HT-29 (cell line): ENCODE results near the gene TACO1. TPM values are rescaled to one million over a fixed set of nuclear protein-coding genes. Genes with fewer than 3 reads are reported as not detected.

Experiments used
- DNase-seq: peaks from one replicate; pipeline ENCODE4 v3.0.0-alpha.2; 2015; ENCODE audit warnings: low spot score
- total RNA-seq: library from RNA; depleted of rRNA; stranded (reverse); fragments of >200 nt; shearing (Covaris generic); gene quantifications from 2 replicates; pipeline ENCODE4 v1.2.3, GENCODE V29; 2014; rRNA removed

TACO1 gene
- 27.0 and 28.3 TPM in 2 replicates for total RNA-seq

DNA sequence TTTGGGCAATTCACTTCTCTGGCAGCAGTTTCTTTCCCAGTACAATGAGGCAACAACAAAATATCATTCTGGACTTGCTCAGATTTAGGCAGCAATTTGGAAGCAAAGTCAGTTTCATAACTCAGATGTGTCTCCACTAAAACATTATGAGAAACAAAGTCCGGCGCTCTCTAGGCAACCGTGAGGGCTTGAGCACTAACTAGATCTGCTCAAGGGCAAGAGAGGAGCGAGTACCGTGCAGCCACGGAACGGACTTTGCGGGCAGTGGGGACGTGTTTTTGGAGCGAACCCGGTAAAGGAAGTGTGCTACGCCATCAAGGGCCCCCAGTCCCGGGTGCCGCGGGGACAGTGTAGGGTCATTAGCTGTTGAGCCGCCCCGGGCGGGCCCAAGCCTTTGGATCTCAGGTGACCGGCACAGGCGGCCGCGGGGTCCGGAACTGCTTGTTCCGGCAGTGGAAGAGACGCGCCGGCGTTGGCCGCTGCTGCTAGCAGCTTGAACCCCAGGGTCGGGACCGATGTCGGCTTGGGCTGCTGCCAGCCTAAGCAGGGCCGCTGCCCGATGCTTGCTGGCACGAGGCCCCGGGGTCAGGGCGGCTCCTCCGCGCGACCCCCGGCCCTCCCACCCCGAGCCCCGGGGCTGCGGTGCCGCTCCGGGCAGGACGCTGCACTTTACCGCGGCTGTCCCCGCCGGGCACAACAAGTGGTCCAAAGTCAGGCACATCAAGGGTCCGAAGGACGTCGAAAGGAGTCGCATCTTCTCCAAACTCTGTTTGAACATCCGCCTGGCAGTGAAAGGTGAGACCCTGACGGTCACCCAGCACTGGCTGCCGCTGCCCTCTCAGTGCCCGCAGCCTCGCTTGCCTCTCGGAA is at the start of gene TACO1:
TSS of gene TACO1 (plus strand) at position 327 of the 870 bp plus-strand sequence. CDS start at position 516, 189 bp downstream.
- DNase-seq = peak; percentile 84

DNA sequence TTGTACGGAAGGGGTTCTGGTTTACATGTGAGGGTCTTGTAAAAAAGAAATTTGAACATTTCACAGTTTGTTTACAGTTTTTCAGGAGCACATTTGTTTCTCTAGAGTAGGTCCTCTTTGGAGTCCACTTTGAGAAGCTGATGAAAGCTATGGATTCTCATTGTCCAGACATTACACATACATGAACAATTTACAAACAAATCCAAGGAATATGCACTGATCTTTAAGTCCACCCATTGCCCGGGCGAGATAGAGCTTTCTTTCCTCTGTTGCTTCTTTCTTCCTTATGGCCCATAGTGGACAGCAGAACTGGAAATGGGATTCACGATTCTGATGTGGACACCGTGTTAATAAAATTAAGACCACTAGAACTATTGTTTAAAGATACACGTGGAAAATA is 48.5 kb upstream of the TACO1 start:
- DNase-seq = no peak

DNA sequence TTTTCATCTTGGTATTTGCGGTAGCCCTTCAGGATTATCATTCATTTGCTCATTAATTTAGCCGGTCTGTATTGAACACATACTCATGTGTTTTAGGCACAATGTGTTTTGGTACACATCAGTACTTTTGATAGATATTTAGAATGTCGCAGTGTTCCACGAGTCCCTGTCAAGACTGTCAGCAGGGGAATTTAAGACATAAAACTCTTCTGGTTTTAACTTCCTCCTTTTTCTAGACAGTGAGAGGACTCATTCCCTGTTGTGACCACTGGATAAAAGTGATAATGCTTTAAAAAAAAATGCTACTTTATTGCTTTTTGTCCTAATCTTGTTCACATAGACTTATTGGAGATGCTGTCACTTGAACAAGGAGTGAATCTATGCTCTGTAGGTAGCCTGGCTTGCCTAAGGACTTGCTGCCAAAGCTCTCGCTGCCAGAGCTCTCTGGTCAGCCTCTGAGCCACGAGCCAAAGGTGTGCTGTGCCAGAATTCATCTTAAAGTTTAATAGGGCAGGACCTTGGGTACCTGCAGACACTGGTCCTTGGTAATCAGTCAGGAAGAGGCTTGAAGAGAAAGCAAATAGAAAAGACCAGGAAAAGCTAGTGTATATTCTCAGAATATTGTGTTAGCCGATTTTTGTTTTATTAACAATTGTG is 45.1 kb upstream of the TACO1 start:
- DNase-seq = no peak

DNA sequence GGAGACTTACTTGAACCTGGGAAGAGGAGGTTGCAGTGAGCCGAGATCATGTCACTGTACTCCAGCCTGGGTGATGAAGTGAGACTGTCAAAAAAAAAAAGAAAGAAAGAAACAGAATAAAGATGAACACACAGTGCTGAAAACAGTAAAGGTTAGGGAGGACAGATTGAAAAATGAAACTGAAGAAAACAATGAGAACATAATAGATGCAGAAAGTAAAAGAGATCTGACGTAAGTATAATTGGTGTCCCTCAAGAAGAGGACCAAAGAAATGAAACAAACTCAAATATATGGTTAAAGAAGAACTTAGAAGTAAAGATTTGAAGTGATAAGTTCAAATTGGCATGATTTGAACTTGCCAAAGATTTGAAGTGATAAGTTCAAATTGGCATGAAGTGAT is 43.3 kb upstream of the TACO1 start:
- DNase-seq = no peak

DNA sequence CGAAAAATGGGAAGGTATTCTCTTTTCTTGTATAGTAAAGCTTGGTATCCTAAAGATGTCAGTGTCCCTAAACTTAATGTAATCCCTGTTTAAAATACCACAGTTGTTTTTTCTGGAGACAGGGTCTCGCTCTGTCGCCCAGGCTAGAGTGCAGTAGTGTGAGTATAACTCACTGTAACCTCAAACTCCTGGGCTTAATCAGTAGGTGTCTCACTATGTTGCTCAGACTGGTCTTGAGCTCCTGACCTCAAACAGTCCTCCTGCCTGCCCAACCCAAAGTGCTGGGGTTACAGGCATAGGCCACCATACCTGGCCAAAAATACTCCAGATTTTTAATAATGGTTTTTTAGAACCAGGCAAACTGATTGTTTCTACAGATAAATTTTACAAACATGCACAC is 42.3 kb upstream of the TACO1 start:
- DNase-seq = no peak

DNA sequence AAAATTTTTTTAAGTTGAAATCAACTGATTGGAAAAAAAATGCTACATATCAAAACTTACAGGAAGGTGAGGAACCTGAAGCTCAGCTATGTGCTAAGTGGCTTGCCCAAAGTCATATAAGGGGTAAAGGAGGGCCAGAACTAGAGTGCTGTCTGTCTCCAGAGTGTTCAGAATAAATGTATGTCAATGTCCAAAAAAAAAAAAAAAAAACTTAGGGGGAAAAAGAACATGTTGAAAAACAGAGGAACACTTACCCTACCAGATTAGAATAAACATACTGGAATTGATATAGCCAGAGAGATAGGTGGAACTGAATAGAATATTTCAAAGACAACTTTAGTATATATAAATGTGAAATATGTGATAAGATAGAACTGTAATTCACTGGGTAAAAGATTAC is 38.9 kb upstream of the TACO1 start:
- no peak for DNase-seq

DNA sequence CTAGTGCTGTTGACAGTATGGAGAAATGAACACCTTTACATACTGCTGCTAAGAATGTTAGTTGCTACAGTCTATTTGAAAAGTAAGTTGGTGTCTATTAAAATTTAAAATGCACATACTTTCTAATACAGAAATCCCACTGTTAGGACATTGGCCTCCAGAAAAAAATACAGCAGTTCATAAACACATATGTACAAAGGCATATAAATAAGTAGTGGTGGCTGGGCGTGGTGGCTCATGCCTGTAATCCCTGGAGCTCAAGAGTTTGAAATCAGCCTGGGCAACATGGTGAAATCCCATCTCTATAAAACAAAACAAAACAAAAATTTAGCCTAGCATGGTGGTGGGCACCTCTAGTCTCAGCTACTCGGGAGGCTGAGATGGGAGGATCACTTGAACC is 37.4 kb upstream of the TACO1 start:
- no peak for DNase-seq

DNA sequence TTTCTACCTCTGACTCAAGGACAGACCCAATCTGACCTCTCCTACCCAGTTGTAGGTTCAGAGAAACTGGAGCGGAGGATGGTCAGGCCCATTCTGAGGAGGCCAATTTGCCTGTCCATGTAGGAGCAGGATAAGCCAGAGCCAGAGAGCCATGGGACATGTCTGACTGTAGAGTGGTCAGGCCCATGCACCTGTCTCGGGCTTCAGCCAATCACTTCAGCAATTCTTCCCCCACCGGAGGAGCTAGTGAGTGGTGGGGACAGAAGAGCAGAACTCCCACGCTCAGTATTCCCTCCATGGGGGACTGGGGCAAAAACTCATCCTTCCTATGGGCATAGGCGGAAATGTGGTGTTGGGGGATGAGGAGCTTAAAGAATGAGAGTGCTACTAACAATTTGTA is 36.1 kb upstream of the TACO1 start:
- DNase-seq = no peak

DNA sequence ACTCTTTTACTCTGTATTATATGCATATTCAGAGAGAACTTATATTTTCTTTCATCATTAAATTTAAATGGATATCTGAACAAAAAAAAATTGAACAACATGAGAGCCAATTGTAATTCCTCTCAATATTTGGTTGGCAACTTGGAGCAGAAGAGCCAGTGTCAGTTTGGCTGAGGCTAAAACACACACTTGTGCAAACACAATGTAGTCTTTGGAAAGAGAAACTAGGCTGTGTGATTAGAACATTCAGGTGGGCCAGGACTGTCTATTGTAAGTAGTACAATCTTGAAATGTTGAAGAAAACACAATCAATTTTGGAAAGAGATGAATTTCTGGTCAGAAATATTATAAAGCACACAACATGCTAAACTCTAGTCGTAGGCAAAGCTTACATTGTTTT is 33.5 kb upstream of the TACO1 start:
- DNase-seq = no peak

DNA sequence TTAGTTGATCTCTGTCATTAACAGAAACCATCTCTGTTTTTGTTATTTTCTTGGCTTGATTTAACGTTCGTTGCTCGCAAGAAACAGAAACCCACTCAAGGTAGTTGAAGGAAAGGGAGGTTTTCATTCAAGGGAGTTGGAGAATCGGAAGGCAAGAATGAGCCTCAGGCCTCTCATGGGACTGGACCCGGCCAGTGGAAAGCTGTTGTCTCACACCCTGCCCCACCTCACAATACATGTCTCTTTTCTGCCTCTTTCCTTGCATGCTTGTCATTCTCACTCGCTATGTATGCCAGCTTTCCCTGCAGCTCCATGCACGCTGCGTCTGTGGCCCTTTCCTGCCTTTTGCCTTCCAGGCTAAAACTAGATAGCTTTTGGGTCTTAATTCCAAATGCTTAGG is 32.1 kb upstream of the TACO1 start:
- no peak for DNase-seq

DNA sequence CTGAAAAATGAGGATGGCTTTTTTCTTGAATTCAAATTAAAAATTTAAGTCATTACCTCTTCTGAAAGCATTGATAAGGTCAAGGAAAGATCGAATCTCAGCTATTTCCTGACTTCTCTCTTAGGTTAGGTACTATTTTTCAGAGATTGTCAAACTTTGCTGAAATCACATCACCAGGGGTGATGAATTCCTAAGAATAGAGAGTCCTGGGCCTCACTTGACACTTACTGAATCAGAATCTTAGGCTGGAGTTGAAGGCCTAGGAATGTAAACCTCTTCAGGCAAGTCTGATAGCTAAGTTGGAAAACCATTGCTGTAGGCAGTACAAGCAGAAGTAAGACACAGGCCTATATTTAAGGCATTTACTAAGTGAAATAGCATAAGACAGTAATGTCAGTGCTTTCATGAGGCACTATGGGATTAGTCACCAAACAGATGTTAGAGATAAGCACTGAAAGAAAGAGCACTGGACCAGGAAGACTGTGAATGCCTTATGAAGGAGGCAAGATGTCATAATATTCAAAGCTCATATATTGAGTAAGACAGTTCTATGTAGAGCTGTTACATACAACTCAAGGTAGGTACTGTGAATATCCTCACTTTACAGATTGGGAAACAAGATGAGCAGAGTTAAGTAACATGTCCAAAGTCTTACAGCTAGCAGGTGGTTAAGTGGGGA is 28.9 kb upstream of the TACO1 start:
- peak; percentile 25 for DNase-seq

DNA sequence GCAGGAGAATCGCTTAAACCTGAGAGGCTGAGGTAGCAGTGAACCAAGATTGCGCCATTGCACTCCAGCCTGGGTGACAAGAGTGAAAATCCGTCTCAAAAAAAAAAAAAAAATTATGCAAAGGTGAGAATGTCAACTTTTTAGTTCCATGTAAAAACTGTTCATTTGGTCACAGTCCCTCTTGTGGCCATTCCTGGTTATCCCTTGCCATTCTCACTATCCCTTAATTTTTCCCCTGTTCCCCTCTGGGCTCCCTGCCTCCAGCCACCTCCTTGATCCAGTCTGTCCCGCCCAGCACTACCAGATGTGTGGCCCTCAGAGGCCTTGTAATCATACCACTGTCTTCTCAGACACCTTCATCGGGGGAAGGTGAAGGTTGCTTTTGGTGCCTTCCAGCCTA is 27.1 kb upstream of the TACO1 start:
- peak; percentile 23 for DNase-seq

DNA sequence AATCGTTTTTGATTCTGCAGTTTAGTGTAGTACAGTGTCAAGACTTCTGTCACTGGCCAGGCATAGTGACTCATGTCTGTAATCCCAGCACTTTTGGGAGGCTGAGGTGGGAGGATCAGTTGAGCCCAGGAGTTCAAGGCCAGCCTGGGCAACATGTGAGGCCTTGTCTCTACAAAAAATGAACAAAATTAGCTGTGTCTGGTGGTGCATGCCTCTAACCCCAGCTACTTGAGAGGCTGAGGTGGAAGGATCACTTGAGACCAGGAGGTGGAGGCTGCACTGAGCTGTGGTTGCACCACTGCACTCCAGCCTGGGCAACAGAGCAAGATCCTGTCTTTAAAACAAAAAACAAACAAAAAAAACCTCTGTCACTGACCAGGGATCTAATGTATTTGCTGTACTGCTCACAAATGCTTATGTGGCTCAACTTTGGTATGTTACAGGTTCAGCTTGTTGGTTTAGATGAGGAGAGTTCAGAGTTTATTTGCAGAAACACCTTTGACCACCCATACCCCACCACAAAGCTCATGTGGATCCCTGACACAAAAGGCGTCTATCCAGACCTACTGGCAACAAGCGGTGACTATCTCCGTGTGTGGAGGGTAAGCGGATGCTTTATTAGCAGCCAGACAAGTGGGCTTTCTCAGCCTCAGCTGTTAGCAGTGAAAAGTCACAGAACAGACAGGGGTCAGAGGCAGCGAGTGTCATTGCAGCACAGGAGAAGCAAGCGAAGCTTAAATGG is 22.5 kb upstream of the TACO1 start:
- DNase-seq = no peak

DNA sequence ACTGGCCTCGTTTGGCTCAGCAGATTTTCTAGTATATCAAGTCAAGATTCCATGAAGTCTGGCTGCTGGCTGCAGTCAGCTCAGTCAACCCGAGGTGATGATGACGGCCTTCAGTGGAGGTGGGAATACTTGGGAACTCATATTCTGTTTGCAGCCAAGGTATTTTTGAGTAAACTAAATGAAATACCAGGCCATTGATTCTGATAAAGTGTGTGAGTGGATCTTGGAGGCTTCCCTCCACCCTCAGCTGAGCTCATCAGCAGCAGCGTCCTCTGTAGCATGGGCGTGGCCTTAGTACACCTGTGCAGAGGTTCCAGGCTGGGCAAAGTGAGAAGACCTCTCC is 22.0 kb upstream of the TACO1 start:
- no peak for DNase-seq

DNA sequence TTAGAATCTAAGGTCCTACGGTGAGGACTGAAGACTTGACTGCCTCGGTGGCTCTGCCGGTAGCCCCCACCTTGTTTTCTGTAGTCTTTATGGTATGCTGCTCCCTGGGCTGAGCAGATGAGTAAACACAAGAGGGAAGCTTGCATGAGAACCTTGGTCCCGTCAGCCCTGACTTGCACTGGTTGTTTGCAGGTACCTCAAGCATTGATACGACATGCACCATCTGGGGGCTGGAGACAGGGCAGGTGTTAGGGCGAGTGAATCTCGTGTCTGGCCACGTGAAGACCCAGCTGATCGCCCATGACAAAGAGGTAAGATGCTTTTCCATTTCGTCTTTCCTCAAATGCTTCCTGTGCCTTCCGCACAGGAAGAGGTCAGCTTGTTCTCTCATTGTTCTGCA is 21.1 kb upstream of the TACO1 start:
- no peak for DNase-seq

DNA sequence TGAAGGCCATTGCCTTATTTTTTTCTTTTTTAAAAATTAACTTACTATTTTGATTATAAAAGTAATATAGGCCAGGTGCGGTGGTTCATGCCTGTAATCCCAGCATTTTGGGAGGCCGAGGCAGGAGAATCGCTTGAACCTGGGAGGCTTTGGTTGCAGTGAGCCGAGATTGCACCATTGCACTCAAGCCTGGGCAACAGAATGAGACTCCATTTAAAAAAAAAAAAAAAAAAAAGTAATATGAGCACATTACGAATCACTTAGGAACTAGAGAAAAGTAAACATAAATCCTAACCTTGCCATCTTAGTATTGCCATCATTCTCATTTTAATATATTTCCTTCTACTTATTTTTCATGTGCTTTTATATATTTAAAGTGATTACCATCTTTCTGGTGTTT is 12.9 kb upstream of the TACO1 start:
- no peak for DNase-seq

DNA sequence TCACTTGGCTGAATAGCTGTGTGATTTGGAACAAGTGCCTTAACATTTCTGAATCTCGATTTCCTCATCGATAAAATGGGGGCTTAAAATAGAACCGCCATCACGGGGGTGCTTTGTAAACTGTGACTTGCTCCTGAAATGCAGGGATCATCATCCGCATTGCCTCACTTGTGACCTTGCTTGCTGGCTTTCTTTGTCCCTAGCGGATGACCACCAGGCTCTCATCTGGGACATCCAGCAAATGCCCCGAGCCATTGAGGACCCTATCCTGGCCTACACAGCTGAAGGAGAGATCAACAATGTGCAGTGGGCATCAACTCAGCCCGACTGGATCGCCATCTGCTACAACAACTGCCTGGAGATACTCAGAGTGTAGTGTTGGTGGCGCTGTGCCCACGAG is 11.9 kb upstream of the TACO1 start:
- no peak for DNase-seq

DNA sequence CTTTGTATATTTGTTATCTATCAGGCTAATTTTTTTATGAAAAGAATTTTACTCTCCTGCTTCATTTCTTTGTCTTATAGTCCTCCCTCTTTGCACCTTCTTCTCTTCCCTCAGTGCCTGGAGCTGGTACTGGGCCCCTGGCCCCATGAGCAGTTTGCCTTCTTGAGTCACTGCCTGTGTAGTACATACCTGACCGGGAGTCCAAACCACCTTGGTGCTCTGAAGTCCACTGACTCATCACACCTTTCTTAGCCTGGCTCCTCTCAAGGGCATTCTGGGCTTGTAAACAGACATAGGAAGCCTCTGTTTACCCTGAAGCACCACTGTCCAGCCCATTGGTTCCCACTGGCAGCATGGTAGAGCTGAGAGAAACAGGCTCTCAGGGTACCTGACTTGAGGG is 11.0 kb upstream of the TACO1 start:
- DNase-seq = no peak

DNA sequence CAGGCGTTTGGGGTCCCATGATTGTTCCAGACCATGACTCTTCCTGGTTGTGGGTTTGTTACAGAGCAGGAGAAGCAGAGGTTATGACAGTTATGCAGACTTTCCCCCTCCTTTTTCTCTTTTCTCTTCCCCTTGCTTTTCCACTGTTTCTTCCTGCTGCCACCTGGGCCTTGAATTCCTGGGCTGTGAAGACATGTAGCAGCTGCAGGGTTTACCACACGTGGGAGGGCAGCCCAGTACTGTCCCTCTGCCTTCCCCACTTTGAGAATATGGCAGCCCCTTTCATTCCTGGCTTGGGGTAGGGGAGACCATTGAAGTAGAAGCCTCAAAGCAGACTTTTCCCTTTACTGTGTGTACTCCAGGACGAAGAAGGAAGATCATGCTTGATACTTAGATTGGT is 7.9 kb upstream of the TACO1 start:
- DNase-seq = no peak

DNA sequence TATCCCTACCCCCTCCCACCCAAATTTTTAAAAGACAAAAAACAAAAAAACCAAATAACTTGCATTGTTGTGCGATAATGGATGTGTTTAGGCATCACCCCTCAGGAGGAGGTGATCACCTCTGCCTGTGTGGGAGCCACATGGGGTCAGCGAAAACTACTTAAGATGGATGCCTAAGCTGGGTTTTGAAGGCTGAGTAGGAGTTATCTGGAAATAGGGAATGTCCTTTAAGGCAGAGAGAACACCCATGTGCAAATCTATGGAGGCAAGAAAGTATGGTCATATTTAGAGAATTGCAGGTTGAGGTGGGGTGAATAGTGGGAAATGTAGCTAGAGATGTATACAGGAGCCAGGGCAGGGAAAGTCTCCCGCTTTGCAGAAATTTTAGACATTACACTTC is 5.6 kb upstream of the TACO1 start:
- no peak for DNase-seq

DNA sequence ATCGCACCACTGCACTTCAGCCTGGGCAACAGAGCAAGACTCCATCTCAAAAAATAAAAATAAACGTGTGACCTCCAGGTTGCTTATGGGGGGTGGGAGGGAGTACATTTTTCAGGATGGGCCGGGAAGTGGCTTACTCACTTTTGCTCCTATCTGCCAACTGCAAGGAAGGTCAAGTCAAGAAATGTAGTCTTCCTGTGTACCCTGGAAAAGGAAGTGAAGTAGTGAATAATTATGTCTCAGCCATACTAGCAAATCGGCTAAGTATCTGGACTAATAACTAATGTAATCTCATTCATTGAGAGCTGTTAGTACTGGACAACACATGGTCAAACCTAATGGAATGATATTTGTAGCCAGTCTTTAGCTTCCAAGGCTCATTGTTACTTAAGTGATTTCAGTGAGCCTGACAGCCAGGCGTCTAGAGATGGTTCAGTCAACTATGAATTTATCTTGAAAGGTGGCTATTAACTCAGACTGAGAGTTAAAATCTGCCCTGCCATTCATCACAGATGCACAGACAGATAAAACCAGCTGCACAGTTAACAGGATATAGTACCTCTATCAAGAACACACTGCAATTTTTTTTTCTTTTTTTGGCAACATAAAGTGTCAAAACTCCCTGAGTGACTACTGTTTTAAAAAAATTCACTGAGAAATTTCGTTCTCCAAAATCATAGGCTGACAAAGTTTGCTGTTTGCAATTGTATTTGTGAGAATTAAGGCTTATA is 3.7 kb upstream of the TACO1 start:
- DNase-seq = no peak
